ENCODE measurements around the gene LDLRAD4. TPM values are rescaled to one million over a fixed set of nuclear protein-coding genes. Genes with fewer than 3 reads are reported as not detected.

The LDLRAD4 gene
- total and polyA plus RNA-seq, 2 experiments from 2014 or later = 0.73 to 1.9 TPM

DNA sequence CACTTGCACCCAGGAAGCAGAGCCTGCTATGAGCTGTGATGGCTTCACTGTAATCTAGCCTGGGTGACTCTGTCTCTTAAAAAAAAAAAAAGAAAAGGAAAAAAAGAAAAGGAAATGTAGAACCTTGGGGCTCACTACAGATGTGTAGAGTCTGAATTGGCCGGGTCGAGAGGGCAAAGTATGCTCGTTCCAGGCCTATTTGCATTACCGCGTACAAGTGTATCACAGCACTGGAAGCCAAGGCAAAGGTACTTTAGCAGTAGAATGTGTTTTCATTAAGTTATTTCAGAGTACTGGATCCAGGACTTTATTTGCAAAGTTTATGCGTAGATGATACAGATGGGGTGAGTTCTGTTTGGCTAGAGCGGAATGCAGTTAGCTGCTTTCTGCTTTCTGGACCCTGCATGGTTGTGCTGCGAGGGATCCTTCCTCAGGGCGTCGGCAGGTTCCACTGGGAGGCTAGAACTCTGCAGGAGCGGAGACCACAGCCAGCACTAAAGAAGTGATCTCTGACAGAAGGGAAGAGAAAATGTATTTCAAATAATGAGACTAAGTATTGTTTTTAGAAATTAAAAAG, 51.8 kb downstream of the LDLRAD4 start:
- no peaks in the 10 kb centered on the region for H3K9me3 Mint-ChIP-seq
- Histone ChIP-seq H3K4me3 (no peak overlapping the region), H2AFZ (no peak overlapping the region), H3K27me3 (ENCODE audit: insufficient read depth) (no peaks in the 10 kb centered on the region), H4K20me1 (replicated peaks; ENCODE audit: insufficient read depth) (0 out of 2 replicates have a peak, but pooled peaks cover 3% of the 10 kb centered on the region), H3F3A (replicated peaks; ENCODE audit: low read depth) (no peaks in the 10 kb centered on the region), H3K79me2 (replicated peaks; ENCODE audit: insufficient read depth) (no peaks in the 10 kb centered on the region), H3K9me2 (ENCODE audit: insufficient read depth) (no peaks in the 10 kb centered on the region), H3K27ac (ENCODE audit: low read depth) (no peak overlapping the region), H3K4me1 (ENCODE audit: insufficient read depth) (no peaks in the 10 kb centered on the region), H3K4me2 (no peak overlapping the region), H3K36me3 (ENCODE audit: insufficient read depth) (no peaks in the 10 kb centered on the region)
- peaks cover 7% of the 10 kb centered on the region for H3K27me3 Mint-ChIP-seq (ENCODE audit: insufficient read depth, low read depth, poor library complexity)
- no peaks in the 10 kb centered on the region for H3K36me3 Mint-ChIP-seq (ENCODE audit: low read depth)
- DNase-seq (ENCODE audit: low spot score) (no peak), ATAC-seq (no peak)
- no peak overlapping the region for H3K27ac Mint-ChIP-seq
- H3K4me1 Mint-ChIP-seq = peaks cover 19% of the 10 kb centered on the region
- no peak overlapping the region for H3K4me3 Mint-ChIP-seq
- no peak for TF ChIP-seq ETS1 (IDR thresholded peaks at IDR 0.05)
- TF ChIP-seq POLR2AphosphoS5 (IDR thresholded peaks at IDR 0.05; ENCODE audit: low read depth) = no peak
- TF ChIP-seq STAT1 (IDR thresholded peaks at IDR 0.05; ENCODE audit: unreplicated experiment) = no peak
- TF ChIP-seq ZNF331 (CRISPR knock-in tag; IDR thresholded peaks at IDR 0.05; ENCODE audit: low read depth) = no peak
- TF ChIP-seq EZH2 (IDR thresholded peaks at IDR 0.05; ENCODE audit: low read depth, unreplicated experiment) = no peak
- TF ChIP-seq CTCF (conservative IDR thresholded peaks at IDR 0.05; ENCODE audit: low read depth in 2 of 2) = no peak
- TF ChIP-seq, protein P1, sequence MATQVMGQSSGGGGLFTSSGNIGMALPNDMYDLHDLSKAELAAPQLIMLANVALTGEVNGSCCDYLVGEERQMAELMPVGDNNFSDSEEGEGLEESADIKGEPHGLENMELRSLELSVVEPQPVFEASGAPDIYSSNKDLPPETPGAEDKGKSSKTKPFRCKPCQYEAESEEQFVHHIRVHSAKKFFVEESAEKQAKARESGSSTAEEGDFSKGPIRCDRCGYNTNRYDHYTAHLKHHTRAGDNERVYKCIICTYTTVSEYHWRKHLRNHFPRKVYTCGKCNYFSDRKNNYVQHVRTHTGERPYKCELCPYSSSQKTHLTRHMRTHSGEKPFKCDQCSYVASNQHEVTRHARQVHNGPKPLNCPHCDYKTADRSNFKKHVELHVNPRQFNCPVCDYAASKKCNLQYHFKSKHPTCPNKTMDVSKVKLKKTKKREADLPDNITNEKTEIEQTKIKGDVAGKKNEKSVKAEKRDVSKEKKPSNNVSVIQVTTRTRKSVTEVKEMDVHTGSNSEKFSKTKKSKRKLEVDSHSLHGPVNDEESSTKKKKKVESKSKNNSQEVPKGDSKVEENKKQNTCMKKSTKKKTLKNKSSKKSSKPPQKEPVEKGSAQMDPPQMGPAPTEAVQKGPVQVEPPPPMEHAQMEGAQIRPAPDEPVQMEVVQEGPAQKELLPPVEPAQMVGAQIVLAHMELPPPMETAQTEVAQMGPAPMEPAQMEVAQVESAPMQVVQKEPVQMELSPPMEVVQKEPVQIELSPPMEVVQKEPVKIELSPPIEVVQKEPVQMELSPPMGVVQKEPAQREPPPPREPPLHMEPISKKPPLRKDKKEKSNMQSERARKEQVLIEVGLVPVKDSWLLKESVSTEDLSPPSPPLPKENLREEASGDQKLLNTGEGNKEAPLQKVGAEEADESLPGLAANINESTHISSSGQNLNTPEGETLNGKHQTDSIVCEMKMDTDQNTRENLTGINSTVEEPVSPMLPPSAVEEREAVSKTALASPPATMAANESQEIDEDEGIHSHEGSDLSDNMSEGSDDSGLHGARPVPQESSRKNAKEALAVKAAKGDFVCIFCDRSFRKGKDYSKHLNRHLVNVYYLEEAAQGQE (IDR thresholded peaks at IDR 0.05; ENCODE audit: unreplicated experiment) = no peak
- TF ChIP-seq CREB1 (CRISPR knock-in tag; IDR thresholded peaks at IDR 0.05; ENCODE audit: low read depth) = no peak
- TF ChIP-seq ZNF114 (CRISPR knock-in tag; IDR thresholded peaks at IDR 0.05) = no peak
- TF ChIP-seq NANOG (IDR thresholded peaks at IDR 0.05; ENCODE audit: borderline replicate concordance) = no peak
- no peak for TF ChIP-seq JUNB (IDR thresholded peaks at IDR 0.05; ENCODE audit: unreplicated experiment)

All from GM23338 (cell line).